IMR-90 (cell line): Measurements from ENCODE around the gene C3orf18. TPM values are rescaled to one million over a fixed set of nuclear protein-coding genes. Genes with fewer than 3 reads are reported as not detected.
A peak's percentile ranks its signal among the peaks of the same experiment; 100 is the strongest.

Experiments
- ATAC-seq: fragments of 200-7000 bp; cut with Tn5 transposase; 2 replicates; pipeline ENCODE4 v1.9.1; 2020; ENCODE audit warnings: low read depth, mild to moderate bottlenecking, moderate library complexity
- BruUV-seq: library from RNA; stranded (reverse); fragments of 400-500 nt; replicated peaks from 2 replicates; lab custom pipeline; 2021; lab: Mats Ljungman, UMichigan
- CTCF ChIA-PET: fragments of 300-600 bp; formaldehyde crosslinking; extraction: SDS; loops from one replicate; lab custom pipeline; 2021; ENCODE audit warnings: antibody characterized with exemption; lab: Yijun Ruan, JAX
- POLR2A ChIA-PET: fragments of 300-600 bp; sonication (Branson Sonifier 250); formaldehyde crosslinking; loops from one replicate; lab custom pipeline; 2022; ENCODE audit warnings: antibody characterized with exemption; ENCODE audit not compliant: unreplicated experiment; lab: Charles Lee
- DNase-seq: peaks from one replicate; pipeline ENCODE4 v3.0.0; 2013
- H2AFZ ChIP-seq: replicated peaks from 2 replicates; pipeline ENCODE3; 2013; ENCODE audit warnings: low read length, mild to moderate bottlenecking; ENCODE audit not compliant: poor library complexity
- H2AK5ac ChIP-seq: 2 replicates; pipeline ENCODE4 v1.6.1; 2013; ENCODE audit warnings: low read depth, low read length, inconsistent platforms
- H2AK9ac ChIP-seq: replicated peaks from 2 replicates; pipeline ENCODE3; 2013; ENCODE audit warnings: mild to moderate bottlenecking, low read depth, low read length, moderate library complexity; ENCODE audit not compliant: poor library complexity
- H2BK120ac ChIP-seq: 2 replicates; pipeline ENCODE4 v1.6.1; 2013; ENCODE audit warnings: low read depth, low read length, inconsistent platforms
- H2BK15ac ChIP-seq: 3 replicates; pipeline ENCODE4 v1.6.1; 2013; ENCODE audit warnings: low read depth, low read length, inconsistent platforms
- H2BK20ac ChIP-seq: 2 replicates; pipeline ENCODE4 v1.6.1; 2013; ENCODE audit warnings: low read depth, mild to moderate bottlenecking, inconsistent platforms, low read length, moderate library complexity
- H2BK5ac ChIP-seq: 2 replicates; pipeline ENCODE4 v1.6.1; 2013; ENCODE audit warnings: mild to moderate bottlenecking, low read depth, low read length, inconsistent platforms; ENCODE audit not compliant: poor library complexity, severe bottlenecking
- H3K14ac ChIP-seq: replicated peaks from 2 replicates; pipeline ENCODE4 v1.6.1; 2013; ENCODE audit warnings: low read depth, low read length, inconsistent platforms
- H3K18ac ChIP-seq: 2 replicates; pipeline ENCODE4 v1.6.1; 2013; ENCODE audit warnings: low read depth, low read length, control low read depth
- H3K23ac ChIP-seq: 2 replicates; pipeline ENCODE4 v1.6.1; 2013; ENCODE audit warnings: low read depth, low read length, inconsistent platforms
- H3K27ac ChIP-seq: 2 replicates; pipeline ENCODE4 v1.5.1; 2013; ENCODE audit warnings: mild to moderate bottlenecking, control low read depth, low read length; ENCODE audit not compliant: insufficient read depth
- H3K27me3 ChIP-seq: 2 replicates; pipeline ENCODE4 v1.6.1; 2013; ENCODE audit warnings: low read length; ENCODE audit not compliant: control insufficient read depth, insufficient read depth
- H3K36me3 ChIP-seq: 2 replicates; pipeline ENCODE4 v1.6.1; 2013; ENCODE audit warnings: low read length, mixed read lengths; ENCODE audit not compliant: control insufficient read depth, insufficient read depth
- H3K4ac ChIP-seq: 2 replicates; pipeline ENCODE4 v1.6.1; 2013; ENCODE audit warnings: low read depth, low read length, inconsistent platforms
- H3K4me1 ChIP-seq: 2 replicates; pipeline ENCODE4 v1.6.1; 2013; ENCODE audit warnings: low read length, mixed read lengths; ENCODE audit not compliant: control insufficient read depth, insufficient read depth
- H3K4me2 ChIP-seq: 2 replicates; pipeline ENCODE4 v1.6.1; 2013; ENCODE audit warnings: low read depth, mild to moderate bottlenecking, control low read depth, low read length, moderate library complexity
- H3K4me3 ChIP-seq: 2 replicates; pipeline ENCODE4 v1.5.1; 2013; ENCODE audit warnings: low read depth, mild to moderate bottlenecking, control low read depth, low read length, moderate library complexity; ENCODE audit not compliant: insufficient read depth
- H3K56ac ChIP-seq: 2 replicates; pipeline ENCODE4 v1.6.1; 2013; ENCODE audit warnings: low read length, inconsistent platforms; ENCODE audit not compliant: insufficient read depth; ENCODE audit errors: extremely low read depth
- H3K79me1 ChIP-seq, 2 experiments: 2 replicates each; pipeline ENCODE4 v1.6.1; 2013; ENCODE audit warnings: low read length in 2 of 2, inconsistent platforms in 1 of 2, low read depth in 1 of 2
- H3K9ac ChIP-seq: 2 replicates; pipeline ENCODE4 v1.6.1; 2013; ENCODE audit warnings: low read depth, low read length, control low read depth
- H3K9me1 ChIP-seq: 2 replicates; pipeline ENCODE4 v1.6.1; 2013; ENCODE audit warnings: low read length, inconsistent platforms; ENCODE audit not compliant: insufficient read depth
- H3K9me3 ChIP-seq: 2 replicates; pipeline ENCODE4 v1.6.1; 2013; ENCODE audit warnings: low read length; ENCODE audit not compliant: control insufficient read depth, insufficient read depth
- H4K20me1 ChIP-seq: 2 replicates; pipeline ENCODE4 v1.6.1; 2013; ENCODE audit warnings: low read length, inconsistent platforms; ENCODE audit not compliant: insufficient read depth
- H4K5ac ChIP-seq: 2 replicates; pipeline ENCODE4 v1.6.1; 2013; ENCODE audit warnings: mild to moderate bottlenecking, low read depth, low read length, control low read depth
- H4K8ac ChIP-seq, 2 experiments: 2 replicates each; pipeline ENCODE4 v1.6.1; 2013; ENCODE audit warnings: low read depth in 2 of 2, low read length in 2 of 2, control low read depth in 1 of 2, inconsistent platforms in 1 of 2
- H4K91ac ChIP-seq: 2 replicates; pipeline ENCODE4 v1.6.1; 2013; ENCODE audit warnings: low read depth, low read length, inconsistent platforms; ENCODE audit not compliant: insufficient read depth
- CHD1 ChIP-seq: IDR thresholded peaks from 2 replicates; pipeline ENCODE4 v1.6.1; 2012; ENCODE audit warnings: low read depth, low read length, improper control_type of control experiment
- FOS ChIP-seq: fragments of 150-350 bp; IDR thresholded peaks from 2 replicates; pipeline ENCODE4 v1.6.1; 2016; ENCODE audit warnings: low read depth, low read length
- MAZ ChIP-seq: IDR thresholded peaks from 2 replicates; pipeline ENCODE4 v1.6.1; 2012; ENCODE audit warnings: low read depth, mild to moderate bottlenecking, low read length, improper control_type of control experiment, moderate library complexity, borderline replicate concordance
- POLR2A ChIP-seq: IDR thresholded peaks from 2 replicates; pipeline ENCODE4 v1.6.1; 2012; ENCODE audit warnings: mild to moderate bottlenecking, low read depth, low read length
- RCOR1 ChIP-seq: IDR thresholded peaks from 2 replicates; pipeline ENCODE4 v1.6.1; 2012; ENCODE audit warnings: mild to moderate bottlenecking, low read length, improper control_type of control experiment; ENCODE audit not compliant: insufficient replicate concordance
- SMC3 ChIP-seq: fragments of 150-350 bp; IDR thresholded peaks from 2 replicates; pipeline ENCODE4 v1.6.1; 2016; ENCODE audit warnings: low read depth, mild to moderate bottlenecking, antibody characterized with exemption, low read length, moderate library complexity
- WGBS, 2 experiments: methylation state at CpG; one replicate each; pipeline versions ENCODE4 v1.1.5 to v1.1.7; 2013; ENCODE audit warnings: missing lambda C conversion rate in 2 of 2; ENCODE audit not compliant: insufficient read length in 1 of 2; ENCODE audit errors: extremely low coverage in 2 of 2; 5-methylcytosine and 5-hydroxymethylcytosine counted together
- dilution Hi-C: fragments of 300-500 bp; cut with HindIII; formaldehyde crosslinking; loops from one replicate; pipeline ENCODE4 v1.14.3; 2018; ENCODE audit warnings: low sequenced_read_pairs; ENCODE audit not compliant: unreplicated experiment
- in situ Hi-C: fragments of 300-500 bp; cut with MboI; formaldehyde crosslinking; loops from 3 replicates; pipeline ENCODE4 v1.14.3; 2019; ENCODE audit warnings: low sequenced_read_pairs, inconsistent platforms, mixed read lengths
- intact Hi-C: fragments of 100-400 bp; cut with micrococcal nuclease; formaldehyde crosslinking; loops from 2 replicates; pipeline ENCODE4 v1.10.0; 2022
- polyA plus RNA-seq, 3 experiments: library from polyadenylated mRNA; depleted of rRNA; stranded (reverse); fragments of >200 nt; gene quantifications; 2 replicates each; pipeline ENCODE4 v1.2.3, GENCODE V29; 2012; ENCODE audit warnings: low replicate concordance in 1 of 3
- total RNA-seq: library from RNA; depleted of rRNA; stranded (reverse); fragments of >200 nt; gene quantifications from 2 replicates; pipeline ENCODE4 v1.2.3, GENCODE V29; 2012
- TF ChIP-seq, protein P1 (sequence below): conservative IDR thresholded peaks from 2 replicates; pipeline ENCODE4 v1.5.1; 2012; ENCODE audit warnings: mild to moderate bottlenecking, low read depth, low read length, improper control_type of control experiment

C3orf18 gene
- total and polyA plus RNA-seq, 2 of the 4 experiments (the other 2 are of a cell fraction) = 6.8 to 10.6 TPM

DNA sequence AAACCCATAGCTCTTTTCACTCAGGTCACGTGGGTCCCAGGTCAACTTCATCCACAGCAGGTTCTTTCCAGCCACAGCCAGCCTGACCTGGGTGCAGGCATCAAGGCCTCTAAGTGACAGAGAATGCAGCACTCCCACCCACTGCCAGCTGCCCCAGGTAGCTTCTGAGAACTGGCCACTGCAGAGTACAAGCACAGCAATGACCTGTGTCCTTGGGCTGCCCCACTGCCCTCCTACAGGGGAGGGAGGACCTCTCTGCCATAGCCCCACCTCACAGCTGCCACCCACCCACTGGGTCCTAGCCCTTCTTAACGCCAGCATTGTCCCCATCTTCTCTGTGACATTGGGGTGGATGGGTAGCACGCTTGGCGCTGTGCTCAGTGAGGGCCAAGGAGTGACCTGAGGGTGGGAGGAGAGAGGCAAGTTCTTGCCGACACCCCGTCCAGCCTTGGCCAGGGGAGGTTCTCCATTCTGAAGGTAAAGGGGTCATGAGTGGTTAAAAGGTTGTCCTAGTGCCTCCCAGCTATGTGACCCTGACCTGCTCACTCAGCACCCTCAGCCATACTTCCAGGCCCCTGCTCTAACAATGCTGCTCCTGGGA, 31.7 kb upstream of the C3orf18 start:
- no peak for ATAC-seq
- CTCF ChIA-PET = no interaction called here
- H2AK9ac ChIP-seq = no peak overlapping the region
- WGBS, 2 experiments = 83% methylated on average over 1 of the region's 6 CpGs; no CpG with 5 or more reads in 1 of the 2 experiments
- POLR2A ChIA-PET = no interaction called here
- no peak overlapping the region for H2BK5ac ChIP-seq
- H3K56ac ChIP-seq = no peak overlapping the region
- H3K27ac ChIP-seq = no peak overlapping the region
- H3K9me1 ChIP-seq = peaks cover 23% of the 10 kb centered on the region
- no peak overlapping the region for H3K18ac ChIP-seq
- peaks cover under 1% of the 10 kb centered on the region; the same call in 1 of the 2 replicates for H3K36me3 ChIP-seq
- H3K79me1 ChIP-seq = peaks cover 0 to 4% of the 10 kb centered on the region in 2 experiments; a peak in 1 of 4 replicates
- H3K27me3 ChIP-seq = no peaks in the 10 kb centered on the region
- H3K9ac ChIP-seq = no peak overlapping the region
- peak overlapping the region; percentile 13; the same call in 1 of the 2 replicates for H2AK5ac ChIP-seq
- no peak overlapping the region for H3K23ac ChIP-seq
- no peak overlapping the region for H3K4me3 ChIP-seq
- H4K5ac ChIP-seq = no peak overlapping the region
- no peak overlapping the region for H2BK20ac ChIP-seq
- in situ Hi-C loops (no loop called here), intact Hi-C loops (no loop called here), dilution Hi-C loops (no loop called here)
- H2AFZ ChIP-seq = peak overlapping the region; percentile 43
- H4K8ac ChIP-seq = no peak overlapping the region
- H4K91ac ChIP-seq = no peak overlapping the region
- no peak for DNase-seq
- TF ChIP-seq, protein P1, sequence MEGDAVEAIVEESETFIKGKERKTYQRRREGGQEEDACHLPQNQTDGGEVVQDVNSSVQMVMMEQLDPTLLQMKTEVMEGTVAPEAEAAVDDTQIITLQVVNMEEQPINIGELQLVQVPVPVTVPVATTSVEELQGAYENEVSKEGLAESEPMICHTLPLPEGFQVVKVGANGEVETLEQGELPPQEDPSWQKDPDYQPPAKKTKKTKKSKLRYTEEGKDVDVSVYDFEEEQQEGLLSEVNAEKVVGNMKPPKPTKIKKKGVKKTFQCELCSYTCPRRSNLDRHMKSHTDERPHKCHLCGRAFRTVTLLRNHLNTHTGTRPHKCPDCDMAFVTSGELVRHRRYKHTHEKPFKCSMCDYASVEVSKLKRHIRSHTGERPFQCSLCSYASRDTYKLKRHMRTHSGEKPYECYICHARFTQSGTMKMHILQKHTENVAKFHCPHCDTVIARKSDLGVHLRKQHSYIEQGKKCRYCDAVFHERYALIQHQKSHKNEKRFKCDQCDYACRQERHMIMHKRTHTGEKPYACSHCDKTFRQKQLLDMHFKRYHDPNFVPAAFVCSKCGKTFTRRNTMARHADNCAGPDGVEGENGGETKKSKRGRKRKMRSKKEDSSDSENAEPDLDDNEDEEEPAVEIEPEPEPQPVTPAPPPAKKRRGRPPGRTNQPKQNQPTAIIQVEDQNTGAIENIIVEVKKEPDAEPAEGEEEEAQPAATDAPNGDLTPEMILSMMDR = no peak
- TF ChIP-seq POLR2A (no peak), RCOR1 (no peak), CHD1 (no peak), SMC3 (no peak), MAZ (no peak), FOS (no peak)
- no TSS peak for BruUV-seq
- no peaks in the 10 kb centered on the region for H4K20me1 ChIP-seq
- no peak overlapping the region; the same call in 1 of the 2 replicates for H3K4ac ChIP-seq
- no peak overlapping the region for H3K14ac ChIP-seq
- H2BK120ac ChIP-seq = no peak overlapping the region
- no peak overlapping the region for H3K4me2 ChIP-seq
- no peaks in the 10 kb centered on the region for H3K9me3 ChIP-seq
- peaks cover 22% of the 10 kb centered on the region for H3K4me1 ChIP-seq
- no peak overlapping the region for H2BK15ac ChIP-seq
